HepG2 (cell line): ENCODE results near the gene JMJD1C. TPM values are rescaled to one million over a fixed set of nuclear protein-coding genes. Genes with fewer than 3 reads are reported as not detected.
A peak's percentile ranks its signal among the peaks of the same experiment; 100 is the strongest.

Experiments
- ASH2L ChIP-seq: fragments of 300-600, 200-600 bp; sonication (generic); IDR thresholded peaks from 2 replicates; pipeline ENCODE4 v1.7.0; 2017; ENCODE audit warnings: low read depth, mild to moderate bottlenecking, moderate library complexity, mixed read lengths, low read length; ENCODE audit not compliant: insufficient read length
- CAMTA2 ChIP-seq: sonication (generic); formaldehyde crosslinking; IDR thresholded peaks from 2 replicates; pipeline ENCODE4 v1.4.0; 2020; ENCODE audit warnings: mild to moderate bottlenecking, missing genetic modification reagents, borderline replicate concordance
- CBX5 ChIP-seq: sonication (generic); formaldehyde crosslinking; IDR thresholded peaks from 2 replicates; pipeline ENCODE4 v1.4.0; 2020; ENCODE audit warnings: missing genetic modification reagents, borderline replicate concordance
- CCDC6 ChIP-seq: sonication (generic); formaldehyde crosslinking; IDR thresholded peaks from 2 replicates; pipeline ENCODE4 v1.8.1; 2022; ENCODE audit warnings: mild to moderate bottlenecking, missing genetic modification reagents, moderate library complexity
- ETV6 ChIP-seq: sonication (generic); formaldehyde crosslinking; conservative IDR thresholded peaks from 2 replicates; pipeline ENCODE4 v1.4.0; 2020; ENCODE audit warnings: missing genetic modification reagents
- FOSL1 ChIP-seq: sonication (generic); formaldehyde crosslinking; IDR thresholded peaks from 2 replicates; pipeline ENCODE4 v1.9.0; 2021; ENCODE audit warnings: missing genetic modification reagents, borderline replicate concordance
- NFE2 ChIP-seq: sonication (generic); formaldehyde crosslinking; IDR thresholded peaks from 2 replicates; pipeline ENCODE4 v1.4.0; 2020; ENCODE audit warnings: missing genetic modification reagents
- TMF1 ChIP-seq: sonication (generic); formaldehyde crosslinking; IDR thresholded peaks from 2 replicates; pipeline ENCODE4 v1.8.1; 2022; ENCODE audit warnings: low read depth, missing genetic modification reagents
- ZFP41 ChIP-seq: sonication (generic); formaldehyde crosslinking; IDR thresholded peaks from 2 replicates; pipeline ENCODE4 v1.4.0; 2020; ENCODE audit warnings: mild to moderate bottlenecking, missing genetic modification reagents, borderline replicate concordance
- ZNF510 ChIP-seq: sonication (generic); formaldehyde crosslinking; IDR thresholded peaks from 2 replicates; pipeline ENCODE4 v1.4.0; 2020; ENCODE audit warnings: low read depth, mild to moderate bottlenecking, missing genetic modification reagents
- ZNF761 ChIP-seq: sonication (generic); formaldehyde crosslinking; conservative IDR thresholded peaks from 2 replicates; pipeline ENCODE4 v1.4.0; 2020; ENCODE audit warnings: mild to moderate bottlenecking, missing genetic modification reagents
- ZNF83 ChIP-seq: sonication (generic); formaldehyde crosslinking; IDR thresholded peaks from 2 replicates; pipeline ENCODE4 v1.4.0; 2020; ENCODE audit warnings: missing genetic modification reagents, mild to moderate bottlenecking, borderline replicate concordance
- polyA plus RNA-seq, 8 experiments: library from polyadenylated mRNA; depleted of rRNA in 3 of 8; stranded (reverse) in 7 of 8; unstranded in 1 of 8; fragments of >200 nt; fragmentation: Illumina TruSeq in 4 of 8; extraction: Trizol in 4 of 8; gene quantifications; 2 replicates each; pipeline versions ENCODE4 v1.2.1 to v1.2.3, GENCODE V29; 2011 to 2016; ENCODE audit warnings: low read depth in 4 of 8, missing spikeins in 1 of 8, mixed read lengths in 1 of 8; ENCODE audit not compliant: insufficient read depth in 1 of 8
- total RNA-seq, 5 experiments: library from RNA; depleted of rRNA; stranded (reverse); fragments of >200 nt; fragmentation: Illumina TruSeq; extraction: Trizol; gene quantifications; 2 replicates each; pipeline ENCODE4 v1.2.3, GENCODE V29; 2016; ENCODE audit warnings: low read depth in 1 of 5
- TF ChIP-seq, protein P1 (sequence below): sonication (generic); formaldehyde crosslinking; IDR thresholded peaks from 2 replicates; pipeline ENCODE4 v1.5.1; 2020; ENCODE audit warnings: mild to moderate bottlenecking, missing genetic modification reagents, moderate library complexity
- TF ChIP-seq, protein P2 (sequence below): sonication (generic); formaldehyde crosslinking; IDR thresholded peaks from 2 replicates; pipeline ENCODE4 v1.5.1; 2020; ENCODE audit warnings: mild to moderate bottlenecking, missing genetic modification reagents
- TF ChIP-seq, protein P3 (sequence below): sonication (generic); formaldehyde crosslinking; IDR thresholded peaks from 2 replicates; pipeline ENCODE4 v1.4.0; 2020; ENCODE audit warnings: missing genetic modification reagents, borderline replicate concordance
- TF ChIP-seq, protein P4 (sequence below): sonication (generic); formaldehyde crosslinking; conservative IDR thresholded peaks from 2 replicates; pipeline ENCODE4 v1.4.0; 2020; ENCODE audit warnings: missing genetic modification reagents

JMJD1C gene
- total and polyA plus RNA-seq, 2 of the 13 experiments (the other 11 are each of a cell fraction or from before 2014, with no cell fraction given): 42.3 to 42.7 TPM

DNA sequence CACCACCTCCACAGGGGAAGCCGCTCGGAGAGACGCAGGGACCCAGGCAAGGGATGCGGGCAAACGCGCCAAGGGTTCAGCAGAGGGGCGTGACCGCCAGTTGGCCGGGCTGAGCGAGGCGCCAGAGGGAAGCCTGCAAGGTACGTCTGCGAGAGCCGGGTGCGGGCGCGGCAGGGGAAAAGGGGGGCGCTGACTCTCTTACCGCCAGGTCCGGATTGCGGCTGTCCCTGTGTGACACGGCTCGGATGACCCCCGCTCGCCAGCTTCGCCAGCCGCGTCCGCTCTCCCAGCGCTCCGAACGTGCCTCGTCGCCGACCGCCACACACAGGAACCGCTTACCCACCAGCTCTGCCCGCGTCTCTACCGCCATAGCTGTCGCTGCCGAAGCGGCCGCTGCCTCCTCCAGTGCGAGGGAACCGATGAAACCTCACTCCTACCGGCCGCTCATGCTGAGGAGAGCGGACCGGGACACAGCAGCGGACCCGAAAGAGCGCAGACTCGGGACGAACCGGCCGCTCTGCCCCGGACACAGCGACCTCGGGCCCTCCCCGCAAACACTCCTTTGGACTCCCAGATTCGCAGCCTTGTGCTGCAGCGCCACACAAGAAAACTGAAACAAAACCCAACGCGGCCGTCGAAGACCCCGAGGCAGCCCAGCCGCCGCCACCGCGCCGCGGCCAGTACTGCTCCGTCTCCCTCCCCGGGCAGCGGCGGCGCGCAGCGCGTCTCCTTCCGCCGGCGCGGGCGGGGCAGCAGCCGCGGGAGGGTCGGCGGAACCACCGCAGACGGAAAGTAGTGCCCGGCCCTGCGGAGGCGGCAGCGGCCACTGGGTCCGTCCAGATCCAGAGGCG, at the start of gene JMJD1C (continued):
- TF ChIP-seq CBX5 (peak; percentile 54; the same call in 1 of the 2 replicates), ZNF761 (CRISPR knock-in tag) (peak; percentile 72; the same call in 1 of the 2 replicates), TMF1 (CRISPR knock-in tag) (peak; percentile 89; the same call in 1 of the 2 replicates), CCDC6 (CRISPR knock-in tag) (no peak; the same call in 1 of the 2 replicates), ZNF83 (CRISPR knock-in tag) (no peak), ZFP41 (CRISPR knock-in tag) (no peak), CAMTA2 (CRISPR knock-in tag) (no peak), ETV6 (CRISPR knock-in tag) (no peak; the same call in 1 of the 2 replicates), ZNF510 (CRISPR knock-in tag) (peak; percentile 72; the same call in 1 of the 2 replicates), NFE2 (CRISPR knock-in tag) (no peak), ASH2L (peak; percentile 99), FOSL1 (CRISPR knock-in tag) (0 out of 2 replicates have a peak, but pooled peaks have one; percentile 9)
- TF ChIP-seq, protein P1, sequence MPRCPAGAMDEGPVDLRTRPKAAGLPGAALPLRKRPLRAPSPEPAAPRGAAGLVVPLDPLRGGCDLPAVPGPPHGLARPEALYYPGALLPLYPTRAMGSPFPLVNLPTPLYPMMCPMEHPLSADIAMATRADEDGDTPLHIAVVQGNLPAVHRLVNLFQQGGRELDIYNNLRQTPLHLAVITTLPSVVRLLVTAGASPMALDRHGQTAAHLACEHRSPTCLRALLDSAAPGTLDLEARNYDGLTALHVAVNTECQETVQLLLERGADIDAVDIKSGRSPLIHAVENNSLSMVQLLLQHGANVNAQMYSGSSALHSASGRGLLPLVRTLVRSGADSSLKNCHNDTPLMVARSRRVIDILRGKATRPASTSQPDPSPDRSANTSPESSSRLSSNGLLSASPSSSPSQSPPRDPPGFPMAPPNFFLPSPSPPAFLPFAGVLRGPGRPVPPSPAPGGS (CRISPR knock-in tag): peak; percentile 84; the same call in 1 of the 2 replicates
- TF ChIP-seq, protein P2, sequence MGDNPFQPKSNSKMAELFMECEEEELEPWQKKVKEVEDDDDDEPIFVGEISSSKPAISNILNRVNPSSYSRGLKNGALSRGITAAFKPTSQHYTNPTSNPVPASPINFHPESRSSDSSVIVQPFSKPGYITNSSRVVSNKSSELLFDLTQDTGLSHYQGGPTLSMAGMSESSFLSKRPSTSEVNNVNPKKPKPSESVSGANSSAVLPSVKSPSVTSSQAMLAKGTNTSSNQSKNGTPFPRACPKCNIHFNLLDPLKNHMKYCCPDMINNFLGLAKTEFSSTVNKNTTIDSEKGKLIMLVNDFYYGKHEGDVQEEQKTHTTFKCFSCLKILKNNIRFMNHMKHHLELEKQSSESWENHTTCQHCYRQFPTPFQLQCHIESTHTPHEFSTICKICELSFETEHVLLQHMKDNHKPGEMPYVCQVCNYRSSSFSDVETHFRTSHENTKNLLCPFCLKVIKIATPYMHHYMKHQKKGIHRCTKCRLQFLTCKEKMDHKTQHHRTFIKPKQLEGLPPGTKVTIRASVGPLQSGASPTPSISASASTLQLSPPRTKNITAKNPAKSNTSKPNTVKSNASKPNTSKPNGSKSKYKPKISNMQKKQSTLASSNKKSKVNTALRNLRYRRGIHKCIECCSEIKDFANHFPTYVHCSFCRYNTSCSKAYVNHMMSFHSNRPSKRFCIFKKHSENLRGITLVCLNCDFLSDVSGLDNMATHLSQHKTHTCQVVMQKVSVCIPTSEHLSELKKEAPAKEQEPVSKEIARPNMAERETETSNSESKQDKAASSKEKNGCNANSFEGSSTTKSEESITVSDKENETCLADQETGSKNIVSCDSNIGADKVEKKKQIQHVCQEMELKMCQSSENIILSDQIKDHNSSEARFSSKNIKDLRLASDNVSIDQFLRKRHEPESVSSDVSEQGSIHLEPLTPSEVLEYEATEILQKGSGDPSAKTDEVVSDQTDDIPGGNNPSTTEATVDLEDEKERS (CRISPR knock-in tag): no peak; the same call in 1 of the 2 replicates
- TF ChIP-seq, protein P3, sequence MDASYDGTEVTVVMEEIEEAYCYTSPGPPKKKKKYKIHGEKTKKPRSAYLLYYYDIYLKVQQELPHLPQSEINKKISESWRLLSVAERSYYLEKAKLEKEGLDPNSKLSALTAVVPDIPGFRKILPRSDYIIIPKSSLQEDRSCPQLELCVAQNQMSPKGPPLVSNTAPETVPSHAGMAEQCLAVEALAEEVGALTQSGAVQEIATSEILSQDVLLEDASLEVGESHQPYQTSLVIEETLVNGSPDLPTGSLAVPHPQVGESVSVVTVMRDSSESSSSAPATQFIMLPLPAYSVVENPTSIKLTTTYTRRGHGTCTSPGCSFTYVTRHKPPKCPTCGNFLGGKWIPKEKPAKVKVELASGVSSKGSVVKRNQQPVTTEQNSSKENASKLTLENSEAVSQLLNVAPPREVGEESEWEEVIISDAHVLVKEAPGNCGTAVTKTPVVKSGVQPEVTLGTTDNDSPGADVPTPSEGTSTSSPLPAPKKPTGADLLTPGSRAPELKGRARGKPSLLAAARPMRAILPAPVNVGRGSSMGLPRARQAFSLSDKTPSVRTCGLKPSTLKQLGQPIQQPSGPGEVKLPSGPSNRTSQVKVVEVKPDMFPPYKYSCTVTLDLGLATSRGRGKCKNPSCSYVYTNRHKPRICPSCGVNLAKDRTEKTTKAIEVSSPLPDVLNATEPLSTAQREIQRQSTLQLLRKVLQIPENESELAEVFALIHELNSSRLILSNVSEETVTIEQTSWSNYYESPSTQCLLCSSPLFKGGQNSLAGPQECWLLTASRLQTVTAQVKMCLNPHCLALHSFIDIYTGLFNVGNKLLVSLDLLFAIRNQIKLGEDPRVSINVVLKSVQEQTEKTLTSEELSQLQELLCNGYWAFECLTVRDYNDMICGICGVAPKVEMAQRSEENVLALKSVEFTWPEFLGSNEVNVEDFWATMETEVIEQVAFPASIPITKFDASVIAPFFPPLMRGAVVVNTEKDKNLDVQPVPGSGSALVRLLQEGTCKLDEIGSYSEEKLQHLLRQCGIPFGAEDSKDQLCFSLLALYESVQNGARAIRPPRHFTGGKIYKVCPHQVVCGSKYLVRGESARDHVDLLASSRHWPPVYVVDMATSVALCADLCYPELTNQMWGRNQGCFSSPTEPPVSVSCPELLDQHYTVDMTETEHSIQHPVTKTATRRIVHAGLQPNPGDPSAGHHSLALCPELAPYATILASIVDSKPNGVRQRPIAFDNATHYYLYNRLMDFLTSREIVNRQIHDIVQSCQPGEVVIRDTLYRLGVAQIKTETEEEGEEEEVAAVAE: no peak
- TF ChIP-seq, protein P4, sequence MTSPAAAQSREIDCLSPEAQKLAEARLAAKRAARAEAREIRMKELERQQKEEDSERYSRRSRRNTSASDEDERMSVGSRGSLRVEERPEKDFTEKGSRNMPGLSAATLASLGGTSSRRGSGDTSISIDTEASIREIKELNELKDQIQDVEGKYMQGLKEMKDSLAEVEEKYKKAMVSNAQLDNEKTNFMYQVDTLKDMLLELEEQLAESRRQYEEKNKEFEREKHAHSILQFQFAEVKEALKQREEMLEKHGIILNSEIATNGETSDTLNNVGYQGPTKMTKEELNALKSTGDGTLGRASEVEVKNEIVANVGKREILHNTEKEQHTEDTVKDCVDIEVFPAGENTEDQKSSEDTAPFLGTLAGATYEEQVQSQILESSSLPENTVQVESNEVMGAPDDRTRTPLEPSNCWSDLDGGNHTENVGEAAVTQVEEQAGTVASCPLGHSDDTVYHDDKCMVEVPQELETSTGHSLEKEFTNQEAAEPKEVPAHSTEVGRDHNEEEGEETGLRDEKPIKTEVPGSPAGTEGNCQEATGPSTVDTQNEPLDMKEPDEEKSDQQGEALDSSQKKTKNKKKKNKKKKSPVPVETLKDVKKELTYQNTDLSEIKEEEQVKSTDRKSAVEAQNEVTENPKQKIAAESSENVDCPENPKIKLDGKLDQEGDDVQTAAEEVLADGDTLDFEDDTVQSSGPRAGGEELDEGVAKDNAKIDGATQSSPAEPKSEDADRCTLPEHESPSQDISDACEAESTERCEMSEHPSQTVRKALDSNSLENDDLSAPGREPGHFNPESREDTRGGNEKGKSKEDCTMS: no peak
